Type B pancreatic cell (in vitro differentiated cells): ENCODE data around the gene LSG1. TPM values are rescaled to one million over a fixed set of nuclear protein-coding genes. Genes with fewer than 3 reads are reported as not detected.

Experiments
- DNase-seq: peaks from one replicate; pipeline ENCODE4 v3.0.0; 2021; ENCODE audit warnings: mixed read lengths; ENCODE audit not compliant: unreplicated experiment; ENCODE audit errors: extremely low spot score
- H3K27ac Mint-ChIP-seq: 2 replicates; pipeline ENCODE4 v1.8.0; 2021; ENCODE audit warnings: mild to moderate bottlenecking, mixed read lengths
- H3K27me3 Mint-ChIP-seq: 2 replicates; pipeline ENCODE4 v1.8.0; 2021; ENCODE audit warnings: mixed read lengths
- H3K36me3 Mint-ChIP-seq: 2 replicates; pipeline ENCODE4 v1.8.0; 2021; ENCODE audit warnings: mixed read lengths
- H3K4me1 Mint-ChIP-seq: one replicate; pipeline ENCODE4 v1.8.0; 2021; ENCODE audit warnings: mixed read lengths; ENCODE audit not compliant: unreplicated experiment
- H3K4me3 Mint-ChIP-seq: 2 replicates; pipeline ENCODE4 v1.8.0; 2021; ENCODE audit warnings: mild to moderate bottlenecking, mixed read lengths
- H3K9me3 Mint-ChIP-seq: 2 replicates; pipeline ENCODE4 v1.8.0; 2021; ENCODE audit warnings: mixed read lengths
- CTCF ChIP-seq: fragments of 200-600 bp; sonication (generic); conservative IDR thresholded peaks from 2 replicates; pipeline ENCODE4 v1.5.0; 2021; ENCODE audit warnings: antibody characterized with exemption, mild to moderate bottlenecking
- total RNA-seq: library from RNA; stranded (reverse); gene quantifications from 2 replicates; pipeline ENCODE4 v1.2.1, GENCODE V29; 2021; ENCODE audit warnings: low replicate concordance

The LSG1 gene
- total RNA-seq, 1 donor from 2014 or later = 45.3 TPM

DNA sequence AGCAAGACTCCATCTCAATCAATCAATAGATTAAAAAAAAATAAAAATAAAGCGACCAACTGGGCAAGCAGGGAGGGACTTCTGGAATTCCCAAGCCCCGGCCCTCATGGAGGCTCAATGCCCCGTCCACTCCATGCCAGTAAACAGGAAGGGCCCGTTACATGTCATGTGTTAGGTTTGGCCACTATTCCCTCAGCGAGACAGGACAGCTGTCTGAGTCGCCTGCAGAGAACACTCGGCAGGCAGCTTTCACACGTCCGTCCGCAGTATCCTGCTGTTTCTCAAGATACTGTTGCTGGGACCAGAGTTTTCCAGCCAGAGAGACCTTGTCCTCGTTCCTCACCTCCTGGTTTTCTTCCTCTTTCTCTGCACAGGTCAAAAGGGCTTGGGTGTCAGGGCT, 56.8 kb downstream of the LSG1 start:
- Mint-ChIP-seq H3K27me3 (no peaks in the 10 kb centered on the region), H3K27ac (no peak overlapping the region), H3K9me3 (no peaks in the 10 kb centered on the region), H3K4me3 (no peak overlapping the region), H3K36me3 (peaks cover 6% of the 10 kb centered on the region), H3K4me1 (peaks cover 3% of the 10 kb centered on the region)
- TF ChIP-seq CTCF = no peak
- DNase-seq = no peak

GRCh38 chr3:194612221-194612620, 59.8 kb downstream of the LSG1 start:
- no peak for DNase-seq
- H3K27ac Mint-ChIP-seq = no peak overlapping the region
- no peaks in the 10 kb centered on the region for H3K4me1 Mint-ChIP-seq
- no peaks in the 10 kb centered on the region for H3K27me3 Mint-ChIP-seq
- TF ChIP-seq CTCF = no peak
- H3K36me3 Mint-ChIP-seq = peaks cover 7% of the 10 kb centered on the region
- H3K4me3 Mint-ChIP-seq = no peak overlapping the region
- H3K9me3 Mint-ChIP-seq = no peaks in the 10 kb centered on the region

- peaks cover 7% of the 10 kb centered on the region for H3K36me3 Mint-ChIP-seq
- H3K27me3 Mint-ChIP-seq = no peaks in the 10 kb centered on the region
- TF ChIP-seq CTCF = no peak
- H3K27ac Mint-ChIP-seq = no peak overlapping the region
- no peak overlapping the region for H3K4me3 Mint-ChIP-seq
- H3K9me3 Mint-ChIP-seq = no peaks in the 10 kb centered on the region
- peaks cover 3% of the 10 kb centered on the region for H3K4me1 Mint-ChIP-seq
- DNase-seq = no peak
These were observed 61.3 kb downstream of the LSG1 start for GRCh38 chr3:194610689-194611088.

DNA sequence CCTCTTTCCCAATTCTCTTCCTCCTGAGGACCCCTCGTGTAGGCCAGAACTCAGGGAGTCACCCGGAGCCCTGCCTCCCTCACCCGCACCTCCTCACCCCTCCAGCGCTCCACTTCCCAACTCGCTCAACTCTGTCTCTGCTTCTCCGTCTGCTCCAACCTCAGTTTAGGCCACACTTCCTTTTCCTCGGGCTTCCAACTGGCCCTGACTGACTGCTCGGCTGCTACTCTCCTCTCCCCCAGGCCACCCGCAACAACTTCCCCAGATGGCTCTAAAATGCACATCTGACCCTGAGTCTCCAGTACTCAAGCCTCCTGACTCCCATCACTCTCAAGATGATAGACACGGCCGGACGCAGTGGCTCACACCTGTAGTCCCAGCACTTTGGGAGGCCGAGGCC, 62.4 kb downstream of the LSG1 start:
- no peak overlapping the region for H3K27ac Mint-ChIP-seq
- no peak for DNase-seq
- peaks cover 8% of the 10 kb centered on the region for H3K4me1 Mint-ChIP-seq
- H3K4me3 Mint-ChIP-seq = no peak overlapping the region
- no peaks in the 10 kb centered on the region for H3K27me3 Mint-ChIP-seq
- peaks cover 10% of the 10 kb centered on the region for H3K36me3 Mint-ChIP-seq
- TF ChIP-seq CTCF = no peak
- H3K9me3 Mint-ChIP-seq = no peaks in the 10 kb centered on the region

DNA sequence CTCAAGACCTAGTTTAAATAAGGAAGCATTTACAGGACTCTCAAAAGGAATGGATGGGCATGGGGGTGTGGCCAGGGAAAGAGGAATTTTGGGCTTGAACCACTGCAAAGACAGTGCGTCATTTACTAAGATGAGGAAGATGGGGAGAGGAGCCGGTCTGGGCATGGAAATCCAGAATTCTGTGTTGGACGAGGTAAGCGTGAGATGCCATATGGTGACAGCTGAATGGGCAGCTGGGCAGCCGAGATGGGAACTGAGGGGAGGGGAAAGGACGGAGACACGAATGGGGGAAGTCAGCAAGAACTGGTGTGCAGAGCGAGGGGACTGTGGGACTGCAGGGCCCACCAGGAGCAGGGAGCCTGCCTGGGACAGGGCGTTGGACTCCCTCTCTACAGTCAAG, 63.0 kb downstream of the LSG1 start:
- DNase-seq = no peak
- TF ChIP-seq CTCF = no peak
- no peak overlapping the region for H3K4me3 Mint-ChIP-seq
- no peaks in the 10 kb centered on the region for H3K9me3 Mint-ChIP-seq
- peaks cover 10% of the 10 kb centered on the region for H3K36me3 Mint-ChIP-seq
- no peak overlapping the region for H3K27ac Mint-ChIP-seq
- H3K27me3 Mint-ChIP-seq = no peaks in the 10 kb centered on the region
- H3K4me1 Mint-ChIP-seq = peaks cover 8% of the 10 kb centered on the region
